Right lobe of liver (tissue), 6 donors: ENCODE data around the gene AGRN. TPM values are rescaled to one million over a fixed set of nuclear protein-coding genes. Genes with fewer than 3 reads are reported as not detected.
"Not testable (repeated sequence)": the region's sequence is repeated elsewhere in the genome, so short reads cannot be mapped to it uniquely, and the experiment has no call there.

Experiments
- ATAC-seq, 4 donors: fragments of 200-7000 bp; cut with Tn5 transposase; one replicate each; pipeline ENCODE4 v1.9.1; 2020; ENCODE audit warnings: mild to moderate bottlenecking in 4 of 4, moderate library complexity in 4 of 4
- DNase-seq, 3 donors: peaks; one replicate each; pipeline ENCODE4 v3.0.0-alpha.2; 2020
- H3K27ac ChIP-seq, 3 donors: fragments of 200-600 bp; one replicate each; pipeline ENCODE4 v1.8.0; 2022
- H3K27me3 ChIP-seq, 2 donors: fragments of 200-600 bp; one replicate each; pipeline ENCODE4 v1.8.0; 2022
- H3K36me3 ChIP-seq, 4 donors: fragments of 200-600 bp; sonication (generic) in 1 of 4; one replicate each; pipeline versions ENCODE4 v1.5.1 to v1.8.0; 2017 to 2022; ENCODE audit warnings: control low read depth in 1 of 4
- H3K4me1 ChIP-seq, 4 donors: fragments of 200-600 bp; sonication (generic) in 1 of 4; one replicate each; pipeline versions ENCODE4 v1.5.1 to v1.8.0; 2017 to 2022; ENCODE audit warnings: control low read depth in 1 of 4
- H3K4me3 ChIP-seq, 3 donors: fragments of 200-600 bp; one replicate each; pipeline ENCODE4 v1.8.0; 2022
- H3K9me3 ChIP-seq, 4 donors: fragments of 200-600 bp; sonication (generic) in 1 of 4; one replicate each; pipeline versions ENCODE4 v1.5.1 to v1.8.0; 2017 to 2022; ENCODE audit warnings: control low read depth in 1 of 4
- CTCF ChIP-seq, 4 donors: fragments of 200-600 bp in 3 of 4; fragments of 450-650 bp in 1 of 4; IDR thresholded peaks; one replicate each; pipeline versions ENCODE4 v1.5.1 to v1.8.0; 2016 to 2022; ENCODE audit warnings: antibody characterized with exemption in 4 of 4, mild to moderate bottlenecking in 2 of 4
- POLR2A ChIP-seq: fragments of 450-650 bp; IDR thresholded peaks from one replicate; pipeline ENCODE4 v1.6.1; 2017; ENCODE audit warnings: antibody characterized with exemption, mild to moderate bottlenecking
- WGBS: methylation state at CpG from one replicate; pipeline ENCODE4 v1.1.6; 2018; ENCODE audit warnings: low coverage, low lambda C conversion rate; ENCODE audit not compliant: insufficient coverage; ENCODE audit errors: missing lambda C conversion rate; 5-methylcytosine and 5-hydroxymethylcytosine counted together
- intact Hi-C, 2 donors: fragments of 100-400 bp; cut with DNase I; formaldehyde crosslinking; loops; one replicate each; pipeline versions ENCODE4 v1.11.2 to v1.14.1; 2022
- total RNA-seq, 6 experiments: library from RNA; depleted of rRNA in 2 of 6; stranded (reverse); fragments of >200 nt in 2 of 6; fragmentation: NEBNext Ultra II Directional in 3 of 6; extraction: Animal tissue kit (Norgen Biotek cat#: 25700) in 3 of 6; gene quantifications; one replicate each; pipeline versions ENCODE4 v1.1.0 to v1.2.4, GENCODE V29; 2016 to 2023
- donor health status: DM: no; HTN: yes; CAD: no.
- donor health status: DM: no; HTN: no; CAD: no.
- donor health status: DM: no; HTN: no; CAD: no.
- donor health status: DM: no; HTN: yes; CAD: no.
- donor health status: DM: no; HTN: yes; CAD: no.

The AGRN gene
- total RNA-seq, 6 experiments from 2014 or later: 14.2 to 44.5 (median 35.2) TPM

- WGBS: 43% methylated on average over 4 of the region's 28 CpGs
- TF ChIP-seq POLR2A: no peak
- no peak for TF ChIP-seq CTCF (IDR thresholded peaks at IDR 0.05)
- Histone ChIP-seq H3K4me3 (no peak overlapping the region), H3K27me3 (no peaks in the 10 kb centered on the region), H3K9me3 (no peaks in the 10 kb centered on the region), H3K4me1 (peaks cover 0 to 6% (median 3%) of the 10 kb centered on the region in 4 donors), H3K27ac (no peak overlapping the region), H3K36me3 (no peaks in the 10 kb centered on the region)
- intact Hi-C loops: no loop called here
- DNase-seq (no peak), ATAC-seq (no peak)
Observed at GRCh38 chr1:1072849-1073742, 53.2 kb downstream of the AGRN start.

- Histone ChIP-seq H3K36me3 (no peaks in the 10 kb centered on the region), H3K27ac (no peak within 1 kb of the TSS), H3K27me3 (no peaks in the 10 kb centered on the region), H3K4me1 (peaks cover 0 to 6% (median 3%) of the 10 kb centered on the region in 4 donors), H3K9me3 (no peaks in the 10 kb centered on the region), H3K4me3 (no peak within 1 kb of the TSS)
- 100% methylated on average over 1 of the region's 35 CpGs for WGBS
- ATAC-seq (peak in 1 of 4 donors; percentile 17), DNase-seq (no peak)
- intact Hi-C loops: no loop called here
- no peak for TF ChIP-seq POLR2A
Observed at GRCh38 chr1:1073743-1074587, 54.0 kb downstream of the AGRN start, which contains the start of gene RNF223. RNF223 (minus strand) TSS chr1:1074306; CDS start chr1:1072566, 1,740 bp downstream.

GRCh38 chr1:1074631-1075147 lies 54.8 kb downstream of the AGRN start:
- Histone ChIP-seq H3K27ac (no peak overlapping the region), H3K4me3 (no peak overlapping the region), H3K9me3 (no peaks in the 10 kb centered on the region), H3K36me3 (no peaks in the 10 kb centered on the region), H3K27me3 (no peaks in the 10 kb centered on the region), H3K4me1 (peaks cover 0 to 5% (median 3%) of the 10 kb centered on the region in 4 donors)
- DNase-seq (peak; percentile 13 to 45 (median 32)), ATAC-seq (no peak)
- intact Hi-C loops: no loop called here
- 74% methylated on average over 9 of the region's 14 CpGs for WGBS
- TF ChIP-seq CTCF (IDR thresholded peaks at IDR 0.05): no peak
- no peak for TF ChIP-seq POLR2A

GRCh38 chr1:1075148-1075935 lies 55.4 kb downstream of the AGRN start:
- ATAC-seq: no peak
- Histone ChIP-seq H3K9me3 (no peaks in the 10 kb centered on the region), H3K27ac (no peak overlapping the region), H3K4me3 (no peak overlapping the region), H3K27me3 (no peaks in the 10 kb centered on the region), H3K4me1 (peaks cover 0 to 11% (median 7%) of the 10 kb centered on the region in 4 donors), H3K36me3 (no peaks in the 10 kb centered on the region)
- WGBS: 31% methylated on average over 7 of the region's 21 CpGs
- DNase-seq: peak; percentile 18 to 51 (median 42)
- TF ChIP-seq POLR2A (no peak), CTCF (IDR thresholded peaks at IDR 0.05) (no peak)
- intact Hi-C loops: no loop called here

GRCh38 chr1:1077396-1077795 lies 57.5 kb downstream of the AGRN start:
- H3K36me3 ChIP-seq, intact Hi-C loops, H3K9me3 ChIP-seq, H3K27ac ChIP-seq, DNase-seq, ATAC-seq, H3K4me3 ChIP-seq, H3K27me3 ChIP-seq: not testable (repeated sequence)
- 11% methylated on average over 3 of the region's 21 CpGs for WGBS
- peaks cover 0 to 11% (median 7%) of the 10 kb centered on the region in 4 donors for H3K4me1 ChIP-seq
